Esophagus squamous epithelium (tissue), 4 donors: ENCODE data around the gene RBM19.

ENCODE experiments used
- CTCF ChIP-seq, 6 experiments: fragments of 450-650 bp in 4 of 6; fragments of 200-600 bp in 2 of 6; sonication (generic) in 2 of 6; IDR thresholded peaks; one replicate each; pipeline ENCODE4 v1.5.1; 2016 to 2019; ENCODE audit warnings: antibody characterized with exemption in 6 of 6, mild to moderate bottlenecking in 4 of 6, moderate library complexity in 4 of 6
- POLR2A ChIP-seq, 4 donors: fragments of 450-650 bp; IDR thresholded peaks; one replicate each; pipeline ENCODE4 v1.6.1; 2017; ENCODE audit warnings: antibody characterized with exemption in 4 of 4, mild to moderate bottlenecking in 4 of 4, moderate library complexity in 3 of 4

DNA sequence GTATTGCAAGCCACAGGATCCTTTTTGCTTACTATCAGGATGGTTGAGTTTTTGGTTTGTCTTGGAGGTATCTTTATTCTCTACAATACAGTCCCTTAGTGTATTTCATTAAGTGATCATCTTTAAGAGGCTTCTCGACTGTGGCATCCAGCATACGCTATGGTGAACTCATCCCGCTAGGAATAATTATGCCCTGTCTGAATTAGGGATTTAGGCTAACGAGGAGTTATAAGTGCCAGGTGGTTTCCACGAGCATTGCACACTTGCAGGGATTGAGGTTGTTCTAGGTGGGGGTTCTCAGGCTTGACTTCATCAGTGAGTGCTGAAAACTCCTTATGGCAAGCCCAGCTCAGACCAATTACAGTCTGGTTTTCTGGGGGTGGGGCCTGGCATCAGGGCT, 37.2 kb upstream of the RBM19 start:
- no peak for TF ChIP-seq CTCF (IDR thresholded peaks at IDR 0.05)
- TF ChIP-seq POLR2A (IDR thresholded peaks at IDR 0.05): no peak
